ENCODE results near the gene TMEM120B.

GRCh38 chr12:121817648-121818043 is 105.1 kb downstream of the TMEM120B start:
- TF ChIP-seq CTCF (conservative IDR thresholded peaks at IDR 0.05; ENCODE audit: low read length) (no peak), EZH2phosphoT487 (IDR thresholded peaks at IDR 0.05; ENCODE audit: borderline replicate concordance, low read depth, low read length) (no peak)

Measured in OCI-LY7 (cell line).